Pulmonary artery endothelial cell (primary cell): ENCODE results near the gene RFTN1. TPM values are rescaled to one million over a fixed set of nuclear protein-coding genes. Genes with fewer than 3 reads are reported as not detected.

ENCODE experiments used
- DNase-seq: peaks from one replicate; pipeline ENCODE4 v3.0.0-alpha.2; 2011; ENCODE audit warnings: low read depth, low spot score
- total RNA-seq: library from RNA; depleted of rRNA; stranded (reverse); fragments of >200 nt; gene quantifications from 2 replicates; pipeline ENCODE4 v1.2.3, GENCODE V29; 2014

Gene RFTN1
- total RNA-seq, 1 donor from 2014 or later = 30.1 TPM

DNA sequence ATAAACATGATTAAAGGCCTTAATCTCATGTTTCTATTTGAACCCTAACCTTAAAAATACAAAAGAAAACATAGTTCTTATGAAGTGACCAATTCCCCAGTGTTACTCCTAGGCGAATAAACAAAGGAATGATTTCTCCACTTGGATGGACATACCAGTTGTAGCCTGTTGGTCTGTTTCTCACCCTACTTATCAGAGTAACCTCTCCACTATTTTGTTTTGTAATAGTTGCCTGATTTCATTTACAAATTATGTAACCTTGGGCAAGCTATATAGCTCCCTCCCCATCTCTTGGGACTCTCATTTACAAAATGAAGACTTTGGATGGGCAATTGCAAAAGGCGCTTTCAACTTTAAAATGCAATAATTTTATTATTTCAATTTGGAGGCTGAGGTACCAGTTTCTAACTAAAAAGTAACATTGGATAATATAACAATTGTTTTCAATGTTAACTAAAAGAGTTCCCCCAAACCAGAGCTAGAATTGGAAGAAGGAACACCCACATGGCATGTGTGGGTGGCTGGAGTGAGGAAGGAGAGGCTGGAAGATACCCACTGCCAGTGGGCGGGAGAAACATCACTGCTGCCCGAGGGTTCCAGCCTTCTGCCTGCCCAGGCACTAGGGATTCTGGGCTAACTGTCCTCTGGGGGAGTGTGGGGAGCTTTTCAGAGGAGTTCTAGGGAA lies 74.2 kb downstream of the RFTN1 start:
- DNase-seq = no peak

DNA sequence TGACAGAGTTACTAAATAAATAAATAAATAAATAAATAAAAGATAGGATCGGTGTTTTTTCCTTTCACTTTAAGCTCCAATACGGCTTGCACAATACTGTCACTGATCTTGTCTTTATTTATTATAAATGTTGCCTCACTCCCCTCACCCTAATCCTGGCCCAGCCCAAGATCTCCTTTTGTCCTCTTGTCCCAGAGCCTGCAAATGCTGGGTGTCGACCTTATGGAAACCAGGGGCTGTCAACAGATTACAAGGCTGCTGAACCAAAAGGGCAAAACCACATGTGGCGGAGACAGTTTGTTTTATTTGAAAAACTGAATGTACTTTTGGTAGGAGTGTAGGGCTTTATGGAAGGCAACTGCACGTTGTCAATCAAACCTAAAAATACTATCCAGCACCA lies 75.9 kb downstream of the RFTN1 start:
- DNase-seq = no peak

DNA sequence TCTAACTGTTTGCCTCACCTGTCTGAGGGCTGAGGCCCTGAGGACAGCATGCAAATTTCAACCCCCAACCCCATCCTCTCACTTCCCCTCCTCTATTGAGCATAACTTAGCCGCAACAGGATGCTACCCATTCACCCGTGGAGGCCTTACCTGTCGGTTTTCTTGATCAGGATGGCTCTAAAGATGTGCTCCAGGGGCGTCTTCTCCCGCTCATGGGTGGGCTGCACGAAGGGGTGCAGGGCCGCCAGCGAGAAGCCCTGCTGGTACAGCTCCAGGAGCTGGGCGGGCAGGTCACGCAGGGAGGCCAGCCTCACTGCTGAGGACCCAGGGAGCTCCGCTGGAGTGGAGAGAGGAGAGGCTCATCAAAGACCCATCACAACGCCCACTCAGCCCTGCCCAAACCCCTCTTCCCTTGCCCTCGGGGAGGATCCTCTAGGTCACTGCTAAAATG lies 79.8 kb downstream of the RFTN1 start:
- no peak for DNase-seq

DNA sequence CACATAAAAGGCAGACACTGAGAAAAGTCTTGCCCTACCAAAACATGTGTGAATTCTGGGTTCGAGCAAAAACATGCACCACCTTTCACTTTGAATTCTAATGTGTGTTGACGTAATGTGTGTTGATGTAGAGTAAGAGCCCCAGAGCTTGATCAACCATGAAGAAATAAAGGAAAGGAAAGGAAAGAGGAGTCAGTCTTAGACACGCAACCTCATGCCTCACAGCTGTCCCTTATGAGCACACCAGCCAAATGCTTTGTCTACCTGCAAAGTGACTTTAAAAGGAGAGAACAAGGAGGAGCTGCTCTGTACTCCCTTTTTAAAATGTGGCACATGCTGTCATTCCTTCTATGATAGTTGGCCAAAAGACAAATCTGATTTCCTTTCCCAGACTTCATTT lies 80.8 kb downstream of the RFTN1 start:
- no peak for DNase-seq

DNA sequence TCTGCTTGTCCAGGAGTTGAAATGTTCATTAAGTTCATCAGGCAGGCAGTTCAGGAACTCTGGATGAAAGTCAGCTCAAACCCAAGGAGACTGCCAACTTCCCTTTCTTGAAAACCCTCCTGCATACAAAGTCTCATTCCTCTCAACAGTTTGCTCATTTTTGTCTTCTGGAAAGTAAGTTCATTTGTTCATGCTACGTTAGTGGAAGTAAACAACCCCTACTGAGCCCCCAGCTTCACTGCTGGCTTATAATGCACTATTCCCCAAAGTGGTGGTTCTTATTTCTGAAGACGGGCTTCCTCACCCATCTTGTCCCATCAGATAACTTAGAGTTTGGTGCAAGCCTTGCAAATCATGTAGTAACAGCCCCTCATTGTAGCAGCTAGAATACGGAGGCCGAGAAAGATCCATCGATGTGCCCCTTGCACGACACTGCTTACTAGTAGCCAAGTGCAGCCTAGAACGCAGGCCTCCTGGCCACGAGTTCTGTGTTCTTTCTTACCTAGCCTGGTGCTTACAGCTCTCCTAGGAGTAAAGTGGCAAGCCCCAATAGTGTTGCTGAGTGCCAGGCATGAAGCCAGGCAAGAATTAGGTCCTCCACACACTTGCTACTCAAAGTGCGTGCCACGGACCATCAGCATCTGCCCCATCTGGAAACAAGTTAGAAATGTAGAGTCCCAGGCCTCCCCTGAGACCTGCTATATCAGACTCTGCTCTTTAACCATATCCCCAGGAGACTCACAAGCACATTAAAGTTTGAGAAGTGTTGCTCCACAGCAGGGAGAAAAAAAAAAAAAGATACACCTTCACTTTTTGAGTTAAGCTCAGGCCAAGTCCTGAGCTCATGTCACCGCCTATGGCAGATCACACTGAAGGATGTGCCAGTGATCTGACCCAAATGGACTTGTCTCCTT lies 82.5 kb downstream of the RFTN1 start:
- DNase-seq = no peak

DNA sequence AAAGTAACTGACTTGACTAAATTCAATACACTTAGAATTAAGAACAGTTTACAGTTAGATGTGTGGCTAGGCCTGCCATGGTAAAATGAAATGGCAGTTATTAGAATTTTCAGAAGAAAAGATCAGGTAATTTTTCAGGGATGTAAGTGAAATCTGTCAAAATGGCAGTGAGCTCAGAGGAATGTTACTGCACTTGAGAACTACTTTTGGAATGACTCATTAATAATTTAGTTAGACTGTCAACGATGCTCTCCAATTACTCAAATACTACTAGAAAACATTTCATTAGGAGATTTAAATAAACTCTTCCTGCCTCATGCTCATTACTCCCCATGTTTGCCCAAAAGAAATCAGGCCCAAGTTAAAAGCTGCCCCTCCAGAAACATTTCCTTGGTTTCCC lies 84.4 kb downstream of the RFTN1 start:
- DNase-seq = no peak

DNA sequence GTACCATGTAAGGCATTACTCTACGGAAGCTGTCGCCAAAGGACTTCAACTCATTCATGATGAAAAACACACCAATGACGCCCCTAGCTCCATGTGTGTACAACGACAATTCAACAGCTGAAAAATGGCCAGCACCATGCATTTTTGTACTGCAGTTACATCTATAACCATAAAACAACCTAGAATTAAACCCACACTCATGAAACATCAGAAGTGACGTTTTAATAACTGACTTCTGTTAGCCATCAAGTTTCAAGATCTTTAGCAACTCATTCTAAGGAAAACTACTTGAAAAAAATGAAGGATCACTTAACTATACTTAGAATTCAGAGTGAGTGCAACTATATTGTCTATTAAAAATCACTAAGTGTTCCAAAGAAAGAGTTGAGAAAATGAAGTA lies 84.9 kb downstream of the RFTN1 start:
- no peak for DNase-seq

DNA sequence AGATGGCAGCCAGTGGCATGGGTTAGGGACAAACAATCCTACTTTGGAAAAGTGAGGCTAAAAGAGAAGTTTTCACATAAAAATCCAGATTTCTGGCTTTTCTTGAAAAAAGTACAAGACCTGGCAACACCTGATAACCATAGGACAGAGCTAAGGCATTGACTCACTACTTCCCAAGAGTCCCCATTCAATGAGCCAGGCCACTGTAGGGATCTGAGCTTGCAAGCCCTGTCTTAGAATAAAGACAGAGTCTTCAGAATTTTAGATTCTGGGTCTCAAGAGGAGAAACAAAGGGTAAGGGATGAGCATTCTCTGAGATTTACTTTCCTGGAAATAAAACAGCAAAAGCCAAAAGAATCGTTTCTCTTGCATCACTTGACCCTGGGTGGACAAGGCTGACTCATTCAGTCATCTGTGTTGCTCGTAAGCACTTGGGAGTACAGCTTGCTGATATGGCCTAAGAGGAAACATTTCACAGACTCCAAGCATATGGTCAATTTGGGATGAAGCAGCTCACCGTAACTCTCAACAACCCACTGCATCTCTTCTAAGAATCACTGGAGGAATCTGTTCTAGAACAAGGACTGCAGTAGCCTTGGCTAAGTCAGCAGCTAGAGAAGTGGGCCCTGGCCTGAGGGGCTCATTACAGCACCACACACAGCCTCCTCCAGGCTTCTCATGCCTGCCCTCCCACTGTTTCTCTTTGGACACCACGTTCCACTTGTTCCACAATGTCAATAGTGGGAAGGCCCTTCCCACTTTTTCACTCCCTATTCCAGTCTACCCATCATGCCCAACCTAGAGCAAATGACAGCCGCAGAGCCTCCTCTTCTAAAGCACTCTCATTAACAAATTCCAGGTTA lies 86.2 kb downstream of the RFTN1 start:
- DNase-seq = no peak

DNA sequence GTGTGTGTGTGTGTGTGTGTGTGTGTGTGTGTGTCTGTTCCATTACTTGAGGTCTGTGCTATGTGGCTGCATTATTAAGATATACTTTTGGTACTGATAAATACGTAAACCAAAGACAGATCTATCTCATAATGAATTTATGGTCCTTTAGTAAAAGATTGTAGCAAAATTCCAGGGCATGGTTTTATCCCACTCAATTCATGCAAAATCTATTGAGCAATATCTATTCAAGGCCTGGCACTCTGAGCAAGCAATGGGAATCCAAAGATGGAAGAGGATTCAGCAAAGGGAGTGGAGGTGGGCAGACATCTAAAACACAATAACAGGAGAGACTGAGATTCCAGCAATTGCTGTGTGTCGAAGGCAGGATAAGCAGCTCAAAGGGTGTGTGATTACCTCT lies 86.8 kb downstream of the RFTN1 start:
- no peak for DNase-seq

DNA sequence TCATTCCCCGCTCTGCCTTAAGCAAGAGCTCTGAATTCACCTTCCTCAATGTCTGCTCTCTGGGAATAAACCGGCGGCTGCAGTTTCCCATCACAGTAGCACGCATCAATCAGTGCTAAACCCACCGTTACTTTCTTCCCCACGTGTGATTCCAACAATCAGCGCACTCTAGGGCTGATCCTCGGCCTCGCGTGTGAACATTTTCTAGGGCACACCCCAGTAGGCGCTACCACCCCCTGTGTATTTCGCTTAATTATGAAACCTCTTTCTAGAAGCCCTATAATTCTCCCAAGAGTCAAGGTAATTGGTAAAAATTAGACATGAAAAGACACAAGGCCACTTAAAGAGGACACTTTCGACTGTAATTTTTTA lies 87.5 kb downstream of the RFTN1 start:
- no peak for DNase-seq

DNA sequence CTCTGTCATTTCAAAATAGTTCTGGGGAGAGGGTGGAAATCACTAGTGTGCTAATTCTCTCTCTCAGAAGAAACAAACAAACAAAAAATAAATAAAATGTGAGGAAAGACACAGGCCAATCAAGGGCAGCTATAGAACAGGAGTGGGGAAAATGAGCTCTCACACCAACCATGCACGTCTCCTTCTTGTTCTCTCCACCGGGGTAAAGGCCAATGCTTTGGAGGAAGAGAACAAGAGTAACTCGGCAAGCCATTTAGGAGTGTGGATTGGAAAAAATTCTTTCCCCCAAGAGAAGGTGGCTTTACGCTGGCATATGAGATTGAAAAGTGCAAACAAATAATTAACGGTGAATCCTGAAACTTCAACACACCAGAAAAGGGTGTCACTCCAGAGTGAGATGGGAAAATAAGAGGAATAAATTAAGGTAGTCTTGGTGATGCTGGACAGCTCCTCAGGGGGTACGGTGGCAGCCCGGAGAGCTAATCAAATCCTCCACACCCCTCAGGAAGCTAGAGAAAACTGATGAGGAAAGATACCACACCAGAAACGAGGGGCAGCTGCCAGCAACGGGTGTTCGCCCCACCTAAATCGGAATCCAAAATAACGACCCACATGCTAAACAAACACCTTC lies 88.0 kb downstream of the RFTN1 start:
- no peak for DNase-seq

DNA sequence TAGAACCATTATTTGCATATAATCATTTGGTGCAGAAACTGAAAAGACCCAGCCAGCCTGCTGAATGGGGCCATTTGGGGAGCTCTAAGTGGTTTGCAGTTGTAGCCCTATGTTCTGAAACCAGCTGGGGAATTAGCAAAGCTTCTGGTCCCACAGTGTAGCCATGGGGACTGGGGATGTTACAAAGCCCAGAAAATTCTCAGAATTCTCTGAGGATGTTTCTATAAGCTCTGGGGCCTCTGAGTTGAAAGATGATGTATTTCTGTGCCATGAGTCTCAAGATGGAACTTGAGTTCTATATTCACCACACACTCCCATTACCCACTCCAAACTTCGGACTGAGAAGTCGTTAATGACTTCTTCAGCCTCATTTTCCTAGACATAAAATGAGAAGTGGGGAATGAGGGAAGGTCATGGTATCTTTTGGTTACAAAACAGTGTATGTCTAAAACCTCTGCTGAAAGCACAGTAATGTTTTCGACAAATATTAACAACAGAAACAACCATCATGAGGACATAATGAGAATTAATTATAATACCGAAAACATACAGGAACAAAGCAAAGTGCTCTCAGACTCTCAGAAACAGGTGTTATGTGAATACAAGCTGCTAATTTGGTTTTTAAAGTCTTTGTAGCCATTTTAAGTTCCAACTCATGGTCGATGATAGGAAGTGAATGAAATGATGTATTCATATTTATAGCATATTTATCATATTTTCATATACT lies 89.4 kb downstream of the RFTN1 start:
- no peak for DNase-seq

DNA sequence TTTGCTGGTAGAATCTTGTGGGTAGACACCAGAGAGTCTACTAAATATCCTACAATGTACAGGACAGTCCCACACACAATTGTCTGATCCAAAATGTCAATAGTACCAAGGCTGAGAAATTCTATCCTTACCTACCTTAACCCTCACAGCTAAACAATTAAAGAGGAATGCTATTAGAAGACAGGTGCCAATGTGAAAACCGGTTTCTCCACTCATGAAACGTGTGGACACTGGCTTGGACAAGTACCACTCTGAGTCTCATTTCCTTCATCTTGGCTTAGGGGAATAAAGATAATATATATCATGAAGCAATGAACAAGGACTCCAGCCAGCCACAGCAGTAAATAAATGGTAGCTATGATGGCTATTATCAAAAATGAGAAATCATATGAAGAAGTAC lies 90.2 kb downstream of the RFTN1 start:
- DNase-seq = no peak

DNA sequence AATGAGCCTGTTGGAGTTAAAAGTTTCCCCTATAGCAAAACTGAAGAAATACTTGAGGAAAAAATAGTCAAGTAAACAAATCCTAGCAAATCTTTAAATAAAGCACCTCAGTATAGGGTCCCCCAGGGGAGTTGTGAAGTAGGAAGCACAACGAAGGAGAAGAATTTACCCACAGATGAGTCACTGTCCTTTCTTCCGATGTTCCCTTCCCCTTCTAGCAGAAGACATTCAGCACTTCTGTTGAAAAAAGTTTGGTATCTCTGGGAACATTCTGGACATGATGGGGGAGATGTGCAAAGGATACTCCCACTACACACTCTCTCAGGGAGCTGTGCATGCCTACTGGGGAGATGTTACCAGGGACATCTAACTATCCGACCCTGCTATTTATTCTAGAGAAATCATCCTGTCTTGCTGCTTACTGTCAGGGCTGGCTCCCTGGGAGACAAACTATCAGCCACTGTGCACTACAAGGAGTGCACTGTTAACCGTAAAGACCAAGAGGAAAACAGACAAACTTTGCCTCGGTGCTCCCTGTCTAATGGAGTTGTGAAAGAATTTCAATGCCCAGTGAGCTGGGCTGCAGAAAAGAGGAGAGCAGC lies 93.8 kb downstream of the RFTN1 start:
- DNase-seq = no peak

DNA sequence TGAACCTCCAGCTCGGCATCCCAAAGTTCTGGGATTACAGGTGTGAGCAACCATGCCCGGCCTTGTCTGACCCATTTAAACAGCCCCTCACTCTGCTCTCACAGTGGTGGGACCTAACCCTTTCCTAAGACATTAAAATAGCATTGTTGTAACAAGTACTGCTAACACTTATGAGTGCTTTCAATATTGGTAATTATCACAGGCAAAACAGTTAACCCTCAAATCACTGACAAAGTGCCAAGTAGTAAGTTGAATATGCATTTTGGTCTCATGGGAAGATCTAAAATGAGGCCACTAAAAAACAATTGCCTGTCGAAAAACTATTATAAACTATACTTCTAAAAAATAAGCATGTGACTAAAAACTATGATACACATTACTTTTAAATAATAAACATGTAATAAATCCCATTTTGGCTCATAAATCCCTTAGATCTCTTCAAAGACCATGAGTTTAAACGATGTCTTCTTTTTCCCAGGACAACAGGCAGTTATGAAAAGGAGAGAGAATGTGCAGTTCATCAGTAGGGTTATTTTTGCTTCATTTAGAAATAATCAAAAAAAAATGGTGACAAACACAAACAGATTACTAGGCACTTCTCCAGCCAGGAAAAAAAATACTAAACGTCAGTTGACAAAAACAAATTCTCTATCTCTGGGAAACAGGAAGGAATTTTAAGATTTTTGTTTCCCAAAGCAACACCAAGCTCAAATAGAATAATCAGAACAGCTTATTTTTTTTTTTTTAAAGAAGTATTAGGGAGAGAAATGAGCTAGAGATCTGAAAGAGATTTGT lies 95.4 kb downstream of the RFTN1 start:
- no peak for DNase-seq

DNA sequence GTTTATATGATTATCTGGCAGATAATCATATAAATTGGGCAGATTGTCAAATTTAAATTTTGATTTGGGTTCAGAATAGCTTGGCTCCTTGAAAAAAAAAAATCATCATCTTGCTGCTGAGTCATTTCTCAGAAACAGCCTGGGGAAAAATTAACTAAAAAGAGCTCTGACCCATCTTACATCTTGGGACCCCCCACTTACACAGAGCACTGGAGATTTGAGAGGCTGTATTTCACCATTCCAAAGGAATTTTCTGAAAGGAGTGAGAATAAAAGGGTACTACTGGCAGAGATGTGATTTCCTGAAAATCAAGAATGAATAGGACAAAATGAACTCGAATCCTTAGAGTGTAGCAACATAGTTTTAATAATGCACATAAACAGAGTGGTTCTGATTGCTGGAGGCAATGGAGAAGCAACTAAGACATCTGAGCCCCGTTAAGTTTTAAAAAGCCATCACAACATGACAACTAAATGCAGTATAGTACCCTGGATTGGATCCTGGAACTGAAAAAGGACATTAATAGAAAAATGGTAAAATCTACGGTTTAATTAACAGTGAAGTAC lies 97.5 kb downstream of the RFTN1 start:
- no peak for DNase-seq

DNA sequence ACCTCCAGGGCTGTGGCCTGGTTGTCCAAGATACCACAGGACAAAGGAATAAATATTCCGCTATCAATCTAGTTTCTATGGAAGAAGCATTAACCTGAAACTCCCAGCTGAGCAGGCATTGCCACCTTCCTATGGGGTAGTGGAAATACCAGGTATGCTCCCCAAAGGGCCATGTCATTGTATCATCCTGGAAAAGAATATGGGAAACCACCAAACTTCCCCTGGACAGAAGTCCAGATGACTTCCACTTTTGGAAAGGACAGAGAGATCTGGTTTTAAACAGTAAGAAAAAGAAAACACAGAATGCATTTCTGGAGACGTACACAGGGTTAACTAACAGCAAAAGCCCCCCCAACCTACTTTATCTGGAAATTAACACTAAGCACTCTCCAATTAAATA lies 100.2 kb downstream of the RFTN1 start:
- DNase-seq = no peak

DNA sequence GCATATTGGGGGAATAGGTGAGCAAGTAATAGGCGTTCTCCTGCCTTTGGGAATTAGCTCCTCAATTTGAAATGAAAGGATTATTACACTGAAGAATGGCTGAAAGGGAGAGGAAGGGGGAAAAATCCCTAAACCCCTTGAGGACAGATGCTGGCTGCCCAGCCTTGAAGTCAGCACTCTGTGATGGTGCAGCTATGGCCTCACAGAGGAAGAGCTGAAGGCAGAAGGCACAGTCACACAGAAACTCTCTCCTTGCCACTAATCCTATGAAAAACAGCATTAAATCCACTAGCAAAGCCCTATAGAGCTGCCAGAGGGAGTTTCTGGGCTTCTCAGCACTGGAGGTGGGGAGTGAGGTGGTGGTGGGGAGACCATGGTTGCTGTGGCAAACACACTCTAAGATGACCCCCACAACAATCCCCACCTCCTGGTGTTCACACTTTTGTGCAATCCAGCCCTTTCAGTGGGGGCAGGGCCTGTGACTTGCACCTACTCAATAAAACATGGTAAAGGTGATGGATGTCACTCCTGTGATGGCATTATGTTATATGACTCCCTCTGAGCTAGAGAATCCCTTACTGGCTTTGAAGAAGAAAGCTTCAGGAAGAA lies 101.2 kb downstream of the RFTN1 start:
- no peak for DNase-seq

DNA sequence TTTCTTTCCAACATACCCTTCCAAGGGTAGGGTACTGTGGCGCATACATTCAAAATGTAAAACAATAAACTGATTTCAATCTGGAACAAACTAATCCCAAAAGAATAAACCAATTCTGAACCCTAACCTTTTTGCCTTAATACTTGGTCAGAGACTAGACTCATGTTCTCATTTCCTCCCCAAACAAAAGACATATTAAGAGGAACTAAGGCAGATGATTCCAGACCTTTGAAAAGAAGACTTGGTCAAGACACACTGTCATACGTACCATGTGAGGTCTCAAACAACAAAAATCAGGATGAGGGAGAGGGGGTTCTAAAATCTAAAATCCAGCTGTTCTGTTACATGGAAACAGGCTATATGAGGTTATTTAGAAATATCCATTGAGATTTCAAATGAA lies 102.1 kb downstream of the RFTN1 start:
- DNase-seq = no peak
